ENCODE measurements around the gene PDGFB.

PDGFB gene

DNA sequence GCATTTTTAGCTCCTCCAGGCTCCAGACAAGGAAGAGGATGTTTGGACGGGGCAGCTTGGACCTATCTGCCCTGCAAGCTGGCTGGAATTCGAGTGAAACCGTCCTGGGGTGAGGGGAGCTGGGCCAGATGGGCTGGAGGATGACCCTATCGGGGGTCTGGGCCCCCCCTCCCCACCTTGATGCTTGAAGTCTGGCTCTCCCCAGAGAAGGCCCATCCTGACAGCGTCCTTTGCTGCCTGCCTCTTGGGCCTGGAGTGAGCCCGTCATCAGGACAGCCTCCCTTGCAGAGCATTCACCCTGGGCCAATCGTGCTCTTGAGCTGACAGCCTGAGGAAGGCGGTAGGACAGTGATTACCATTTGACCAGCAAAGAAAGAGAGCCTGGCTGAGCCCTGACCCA is 5.3 kb upstream of the PDGFB start:
- TF ChIP-seq CTCF (IDR thresholded peaks at IDR 0.05) = no peak
- H3K27ac ChIP-seq = no peak overlapping the region

GRCh38 chr22:39249086-39249704 is 4.4 kb upstream of the PDGFB start:
- H3K27ac ChIP-seq = no peak overlapping the region
- no peak overlapping the region for H3K4me3 ChIP-seq
- no peak for TF ChIP-seq CTCF (IDR thresholded peaks at IDR 0.05)
- DNase-seq (ENCODE audit: low spot score) = no peak

More for the DNA sequence above, 5.3 kb upstream of the PDGFB start:
- DNase-seq (ENCODE audit: low spot score) = no peak
- no peak overlapping the region for H3K4me3 ChIP-seq

GRCh38 chr22:39248254-39248653 is 3.5 kb upstream of the PDGFB start:
- no peak overlapping the region for H3K4me3 ChIP-seq
- TF ChIP-seq CTCF (IDR thresholded peaks at IDR 0.05) = no peak
- H3K27ac ChIP-seq = no peak overlapping the region
- no peak for DNase-seq (ENCODE audit: low spot score)

- no peak for DNase-seq (ENCODE audit: low spot score)
- no peak for TF ChIP-seq CTCF (IDR thresholded peaks at IDR 0.05)
- no peak overlapping the region for H3K27ac ChIP-seq
- H3K4me3 ChIP-seq = no peak overlapping the region
Measured at GRCh38 chr22:39247361-39247760, 2.6 kb upstream of the PDGFB start.

GRCh38 chr22:39246690-39247332 is 2.0 kb upstream of the PDGFB start:
- no peak overlapping the region for H3K27ac ChIP-seq
- no peak for TF ChIP-seq CTCF (IDR thresholded peaks at IDR 0.05)
- no peak for DNase-seq (ENCODE audit: low spot score)
- H3K4me3 ChIP-seq = no peak overlapping the region

DNA sequence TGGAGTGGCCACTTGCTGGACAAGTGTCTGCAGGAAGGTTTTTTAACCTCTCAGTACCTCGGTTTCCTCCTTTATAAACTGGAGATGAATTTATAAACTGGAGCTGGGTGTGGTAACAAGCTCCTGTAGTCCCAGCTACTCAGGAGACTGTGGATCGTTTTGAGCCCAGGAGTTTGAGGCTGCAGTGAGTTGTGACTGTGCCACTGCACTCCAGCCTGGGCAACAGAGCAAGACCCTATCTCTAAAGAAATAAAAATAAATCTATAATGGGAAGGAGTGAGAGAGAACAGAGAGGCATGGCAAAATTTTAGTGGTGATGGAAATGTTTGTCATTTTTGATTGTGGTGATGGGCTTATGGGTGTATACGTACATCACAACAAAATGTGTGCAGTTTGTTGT is 1.4 kb upstream of the PDGFB start:
- H3K27ac ChIP-seq = no peak overlapping the region
- H3K4me3 ChIP-seq = no peak overlapping the region
- no peak for TF ChIP-seq CTCF (IDR thresholded peaks at IDR 0.05)
- no peak for DNase-seq (ENCODE audit: low spot score)

Data from coronary artery (tissue), 2 donors.